Vagina (tissue), 2 donors: Measurements from ENCODE around the gene NKD2.

Experiments
- CTCF ChIP-seq, 3 experiments: fragments of 450-650 bp in 2 of 3; fragments of 200-600 bp in 1 of 3; sonication (generic) in 1 of 3; IDR thresholded peaks; one replicate each; pipeline ENCODE4 v1.5.1; 2017 to 2019; ENCODE audit warnings: antibody characterized with exemption in 3 of 3, mild to moderate bottlenecking in 2 of 3, moderate library complexity in 2 of 3
- POLR2A ChIP-seq, 2 donors: fragments of 450-650 bp; IDR thresholded peaks; one replicate each; pipeline ENCODE4 v1.6.1; 2017; ENCODE audit warnings: antibody characterized with exemption in 2 of 2, mild to moderate bottlenecking in 2 of 2, moderate library complexity in 2 of 2
- POLR2AphosphoS5 ChIP-seq, 2 donors: sonication (generic); formaldehyde crosslinking; IDR thresholded peaks; one replicate each; pipeline ENCODE4 v1.9.0; 2017; ENCODE audit warnings: antibody characterized with exemption in 2 of 2, mild to moderate bottlenecking in 2 of 2, low read depth in 1 of 2; ENCODE audit not compliant: insufficient read depth in 1 of 2

- TF ChIP-seq CTCF (IDR thresholded peaks at IDR 0.05) (no peak), POLR2AphosphoS5 (IDR thresholded peaks at IDR 0.05; ENCODE audit: insufficient read depth in 1 of 2, low read depth in 1 of 2) (no peak), POLR2A (IDR thresholded peaks at IDR 0.05) (no peak)
Measured at GRCh38 chr5:1075931-1076330, 67.3 kb downstream of the NKD2 start.
